Measurements from ENCODE around the gene KCNN4. TPM values are rescaled to one million over a fixed set of nuclear protein-coding genes. Genes with fewer than 3 reads are reported as not detected.

Gene KCNN4
- total and polyA plus RNA-seq, 2 of the 13 experiments (the other 11 are each of a cell fraction or from before 2014, with no cell fraction given), result 0.13 to 0.25 TPM

DNA sequence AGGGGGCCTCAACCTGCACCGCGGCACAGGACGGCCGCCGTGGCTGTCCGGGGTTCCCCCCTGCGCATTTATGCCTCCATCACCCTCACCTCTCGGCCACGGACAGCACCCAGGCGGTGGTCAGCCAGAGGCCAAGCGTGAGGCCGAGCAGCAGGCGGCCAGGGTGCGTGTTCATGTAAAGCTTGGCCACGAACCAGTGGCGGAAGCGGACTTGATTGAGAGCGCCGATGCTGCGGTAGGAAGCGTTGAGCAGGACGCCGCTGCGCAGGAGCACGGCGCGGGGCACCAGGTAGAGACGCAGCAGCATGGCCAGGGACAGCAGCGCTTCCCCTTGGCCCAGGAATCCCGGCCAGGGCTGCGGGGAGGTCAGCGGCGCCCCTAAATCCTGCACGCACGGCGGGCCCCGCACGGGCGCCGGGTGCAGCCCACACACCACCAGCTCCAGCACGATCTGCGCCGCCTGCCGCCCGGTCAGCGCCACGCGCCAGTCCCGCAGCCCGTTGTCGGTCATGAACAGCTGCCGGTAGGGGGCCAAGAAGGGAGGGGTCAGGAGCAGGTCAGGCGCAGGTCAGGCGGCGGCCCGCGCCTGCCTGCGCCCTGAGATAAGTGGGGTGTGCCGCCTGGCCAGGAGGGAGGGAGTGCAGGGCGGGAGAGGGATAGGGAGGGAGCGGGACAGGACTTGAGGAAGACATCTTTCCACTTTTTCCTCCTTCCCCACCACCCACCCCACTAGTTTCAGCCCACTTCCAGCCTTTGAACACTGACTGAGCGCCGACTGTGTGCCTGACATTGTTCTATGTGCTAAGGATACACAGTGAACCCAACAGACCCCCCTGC is 6.5 kb downstream of the KCNN4 start (continued):
- peak; percentile 56 to 84; a peak in 3 of 4 replicates for TF ChIP-seq NR2F1 (CRISPR knock-in tag; IDR thresholded peaks at IDR 0.05)
- no peak for TF ChIP-seq PTBP1 (IDR thresholded peaks at IDR 0.05; ENCODE audit: low read depth, low read length, poor library complexity, severe bottlenecking)
- TF ChIP-seq FOSL1 (CRISPR knock-in tag; IDR thresholded peaks at IDR 0.05; ENCODE audit: borderline replicate concordance), result no peak
- TF ChIP-seq TP53 (CRISPR knock-in tag; conservative IDR thresholded peaks at IDR 0.05), result 0 out of 2 replicates have a peak, but pooled peaks have one; percentile 56
- peak; percentile 71; the same call in 1 of the 2 replicates for TF ChIP-seq GABPB1 (CRISPR knock-in tag; IDR thresholded peaks at IDR 0.05)
- TF ChIP-seq ZNF335 (CRISPR knock-in tag; IDR thresholded peaks at IDR 0.05), result no peak
- TF ChIP-seq, protein P1, sequence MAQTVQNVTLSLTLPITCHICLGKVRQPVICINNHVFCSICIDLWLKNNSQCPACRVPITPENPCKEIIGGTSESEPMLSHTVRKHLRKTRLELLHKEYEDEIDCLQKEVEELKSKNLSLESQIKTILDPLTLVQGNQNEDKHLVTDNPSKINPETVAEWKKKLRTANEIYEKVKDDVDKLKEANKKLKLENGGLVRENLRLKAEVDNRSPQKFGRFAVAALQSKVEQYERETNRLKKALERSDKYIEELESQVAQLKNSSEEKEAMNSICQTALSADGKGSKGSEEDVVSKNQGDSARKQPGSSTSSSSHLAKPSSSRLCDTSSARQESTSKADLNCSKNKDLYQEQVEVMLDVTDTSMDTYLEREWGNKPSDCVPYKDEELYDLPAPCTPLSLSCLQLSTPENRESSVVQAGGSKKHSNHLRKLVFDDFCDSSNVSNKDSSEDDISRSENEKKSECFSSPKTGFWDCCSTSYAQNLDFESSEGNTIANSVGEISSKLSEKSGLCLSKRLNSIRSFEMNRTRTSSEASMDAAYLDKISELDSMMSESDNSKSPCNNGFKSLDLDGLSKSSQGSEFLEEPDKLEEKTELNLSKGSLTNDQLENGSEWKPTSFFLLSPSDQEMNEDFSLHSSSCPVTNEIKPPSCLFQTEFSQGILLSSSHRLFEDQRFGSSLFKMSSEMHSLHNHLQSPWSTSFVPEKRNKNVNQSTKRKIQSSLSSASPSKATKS (CRISPR knock-in tag; IDR thresholded peaks at IDR 0.05), result no peak
- no peak for TF ChIP-seq HCFC1 (IDR thresholded peaks at IDR 0.05; ENCODE audit: low read depth, low read length)
- peak; percentile 87 for TF ChIP-seq XRCC5 (optimal IDR thresholded peaks at IDR 0.05; ENCODE audit: low read length)
- no peak for TF ChIP-seq REL (CRISPR knock-in tag; conservative IDR thresholded peaks at IDR 0.05)
- TF ChIP-seq DR1 (CRISPR knock-in tag; IDR thresholded peaks at IDR 0.05), result no peak
- no peak for TF ChIP-seq ZNF124 (CRISPR knock-in tag; IDR thresholded peaks at IDR 0.05)
- TF ChIP-seq ZNF674 (CRISPR knock-in tag; IDR thresholded peaks at IDR 0.05; ENCODE audit: low read depth), result no peak
- TF ChIP-seq, protein P2, sequence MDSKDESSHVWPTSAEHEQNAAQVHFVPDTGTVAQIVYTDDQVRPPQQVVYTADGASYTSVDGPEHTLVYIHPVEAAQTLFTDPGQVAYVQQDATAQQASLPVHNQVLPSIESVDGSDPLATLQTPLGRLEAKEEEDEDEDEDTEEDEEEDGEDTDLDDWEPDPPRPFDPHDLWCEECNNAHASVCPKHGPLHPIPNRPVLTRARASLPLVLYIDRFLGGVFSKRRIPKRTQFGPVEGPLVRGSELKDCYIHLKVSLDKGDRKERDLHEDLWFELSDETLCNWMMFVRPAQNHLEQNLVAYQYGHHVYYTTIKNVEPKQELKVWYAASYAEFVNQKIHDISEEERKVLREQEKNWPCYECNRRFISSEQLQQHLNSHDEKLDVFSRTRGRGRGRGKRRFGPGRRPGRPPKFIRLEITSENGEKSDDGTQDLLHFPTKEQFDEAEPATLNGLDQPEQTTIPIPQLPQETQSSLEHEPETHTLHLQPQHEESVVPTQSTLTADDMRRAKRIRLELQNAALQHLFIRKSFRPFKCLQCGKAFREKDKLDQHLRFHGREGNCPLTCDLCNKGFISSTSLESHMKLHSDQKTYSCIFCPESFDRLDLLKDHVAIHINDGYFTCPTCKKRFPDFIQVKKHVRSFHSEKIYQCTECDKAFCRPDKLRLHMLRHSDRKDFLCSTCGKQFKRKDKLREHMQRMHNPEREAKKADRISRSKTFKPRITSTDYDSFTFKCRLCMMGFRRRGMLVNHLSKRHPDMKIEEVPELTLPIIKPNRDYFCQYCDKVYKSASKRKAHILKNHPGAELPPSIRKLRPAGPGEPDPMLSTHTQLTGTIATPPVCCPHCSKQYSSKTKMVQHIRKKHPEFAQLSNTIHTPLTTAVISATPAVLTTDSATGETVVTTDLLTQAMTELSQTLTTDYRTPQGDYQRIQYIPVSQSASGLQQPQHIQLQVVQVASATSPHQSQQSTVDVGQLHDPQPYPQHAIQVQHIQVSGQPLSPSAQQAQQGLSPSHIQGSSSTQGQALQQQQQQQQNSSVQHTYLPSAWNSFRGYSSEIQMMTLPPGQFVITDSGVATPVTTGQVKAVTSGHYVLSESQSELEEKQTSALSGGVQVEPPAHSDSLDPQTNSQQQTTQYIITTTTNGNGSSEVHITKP (CRISPR knock-in tag; IDR thresholded peaks at IDR 0.05; ENCODE audit: low read depth), result no peak
- no peak for TF ChIP-seq MBD4 (IDR thresholded peaks at IDR 0.05; ENCODE audit: borderline replicate concordance, low read length)
- peak; percentile 75 for TF ChIP-seq TARDBP (CRISPR knock-in tag; IDR thresholded peaks at IDR 0.05)
- no peak for TF ChIP-seq ZC3H4 (CRISPR knock-in tag; IDR thresholded peaks at IDR 0.05; ENCODE audit: borderline replicate concordance)
- no peak for TF ChIP-seq MEF2D (CRISPR knock-in tag; IDR thresholded peaks at IDR 0.05)
- peak; percentile 58; the same call in 1 of the 2 replicates for TF ChIP-seq MAZ (IDR thresholded peaks at IDR 0.05; ENCODE audit: borderline replicate concordance, low read depth, low read length)
- TF ChIP-seq MAZ (CRISPR knock-in tag; IDR thresholded peaks at IDR 0.05; ENCODE audit: low read depth), result peak; percentile 93
- TF ChIP-seq POLR2AphosphoS5 (IDR thresholded peaks at IDR 0.05; ENCODE audit: low read depth, low read length), result no peak
- no peak for TF ChIP-seq FLYWCH1 (CRISPR knock-in tag; IDR thresholded peaks at IDR 0.05)
- no peak for TF ChIP-seq PPARG (CRISPR knock-in tag; conservative IDR thresholded peaks at IDR 0.05)
- peak; percentile 36; the same call in 1 of the 3 replicates for TF ChIP-seq MXI1 (IDR thresholded peaks at IDR 0.05; ENCODE audit: borderline replicate concordance, low read depth, low read length)
- no peak for TF ChIP-seq SIN3B (IDR thresholded peaks at IDR 0.05; ENCODE audit: low read length)
